Measurements from ENCODE around the gene CTDSPL. TPM values are rescaled to one million over a fixed set of nuclear protein-coding genes. Genes with fewer than 3 reads are reported as not detected.

CTDSPL gene
- total and polyA plus RNA-seq, 2 of the 13 experiments (the other 11 are each of a cell fraction or from before 2014, with no cell fraction given), result 26.1 to 142 TPM

DNA sequence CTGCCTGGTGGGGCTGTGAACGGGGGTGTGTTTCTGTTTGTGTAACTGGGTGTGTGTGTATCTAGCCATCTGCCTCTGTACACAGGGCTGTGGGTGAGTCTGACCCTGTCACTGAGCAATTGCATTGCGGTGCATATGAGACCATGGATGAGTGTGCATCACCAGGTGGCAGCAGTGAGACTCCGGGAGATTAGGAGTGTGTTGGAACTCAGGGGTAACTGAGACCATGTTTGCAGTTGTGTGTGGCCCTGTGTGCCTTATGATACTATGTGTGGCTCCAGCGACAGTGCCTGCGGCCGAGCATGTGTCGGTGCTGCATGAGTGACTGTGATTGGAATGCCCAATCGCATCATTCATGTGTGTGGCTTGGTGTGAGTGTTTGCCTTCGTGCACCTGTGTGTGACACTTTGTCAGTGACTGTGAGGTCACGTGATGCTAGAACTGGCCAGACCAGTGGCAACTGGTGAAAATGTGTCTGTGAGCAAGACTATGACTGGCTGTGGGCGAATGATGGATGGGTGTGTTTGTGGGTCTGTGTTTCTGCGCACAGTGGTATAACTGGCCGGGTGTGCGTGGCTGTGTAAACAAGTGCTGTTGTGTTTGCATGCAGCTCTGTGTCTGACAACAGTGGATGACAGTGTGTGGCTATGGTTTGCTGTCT lies 142.9 kb downstream of the CTDSPL start (continued):
- TF ChIP-seq GTF3A (CRISPR knock-in tag; conservative IDR thresholded peaks at IDR 0.05) (no peak; the same call in 1 of the 2 replicates), ZNF670 (CRISPR knock-in tag; IDR thresholded peaks at IDR 0.05; ENCODE audit: borderline replicate concordance) (no peak), ZNF557 (CRISPR knock-in tag; IDR thresholded peaks at IDR 0.05) (no peak), ZNF772 (CRISPR knock-in tag; IDR thresholded peaks at IDR 0.05) (0 out of 2 replicates have a peak, but pooled peaks have one; percentile 23), TBP (CRISPR knock-in tag; IDR thresholded peaks at IDR 0.05) (no peak), ZNF850 (CRISPR knock-in tag; conservative IDR thresholded peaks at IDR 0.05) (no peak), ZFAT (CRISPR knock-in tag; conservative IDR thresholded peaks at IDR 0.05) (no peak), FOXK2 (IDR thresholded peaks at IDR 0.05) (peak; percentile 77), KLF6 (CRISPR knock-in tag; IDR thresholded peaks at IDR 0.05) (0 out of 2 replicates have a peak, but pooled peaks have one; percentile 29), ZSCAN22 (CRISPR knock-in tag; IDR thresholded peaks at IDR 0.05) (no peak), FOXA1 (IDR thresholded peaks at IDR 0.05) (peak; percentile 73), FOXA1 (CRISPR knock-in tag; IDR thresholded peaks at IDR 0.05) (peak; percentile 94), ZNF317 (CRISPR knock-in tag; IDR thresholded peaks at IDR 0.05) (peak; percentile 17; the same call in 1 of the 2 replicates), ISX (CRISPR knock-in tag; conservative IDR thresholded peaks at IDR 0.05) (no peak), CBFB (CRISPR knock-in tag; IDR thresholded peaks at IDR 0.05) (no peak; the same call in 1 of the 2 replicates), HNRNPL (IDR thresholded peaks at IDR 0.05; ENCODE audit: low read depth, low read length) (0 out of 2 replicates have a peak, but pooled peaks have one; percentile 41), MTF1 (CRISPR knock-in tag; IDR thresholded peaks at IDR 0.05) (no peak), REXO4 (CRISPR knock-in tag; IDR thresholded peaks at IDR 0.05; ENCODE audit: borderline replicate concordance) (no peak), TBX3 (IDR thresholded peaks at IDR 0.05; ENCODE audit: borderline replicate concordance) (0 out of 2 replicates have a peak, but pooled peaks have one; percentile 10), ZSCAN9 (CRISPR knock-in tag; IDR thresholded peaks at IDR 0.05; ENCODE audit: borderline replicate concordance) (no peak), ZNF616 (CRISPR knock-in tag; IDR thresholded peaks at IDR 0.05; ENCODE audit: low read depth) (0 out of 2 replicates have a peak, but pooled peaks have one; percentile 14)
- TF ChIP-seq, protein P1, sequence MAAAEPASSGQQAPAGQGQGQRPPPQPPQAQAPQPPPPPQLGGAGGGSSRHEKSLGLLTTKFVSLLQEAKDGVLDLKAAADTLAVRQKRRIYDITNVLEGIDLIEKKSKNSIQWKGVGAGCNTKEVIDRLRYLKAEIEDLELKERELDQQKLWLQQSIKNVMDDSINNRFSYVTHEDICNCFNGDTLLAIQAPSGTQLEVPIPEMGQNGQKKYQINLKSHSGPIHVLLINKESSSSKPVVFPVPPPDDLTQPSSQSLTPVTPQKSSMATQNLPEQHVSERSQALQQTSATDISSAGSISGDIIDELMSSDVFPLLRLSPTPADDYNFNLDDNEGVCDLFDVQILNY (CRISPR knock-in tag; conservative IDR thresholded peaks at IDR 0.05), result no peak
- TF ChIP-seq, protein P2, sequence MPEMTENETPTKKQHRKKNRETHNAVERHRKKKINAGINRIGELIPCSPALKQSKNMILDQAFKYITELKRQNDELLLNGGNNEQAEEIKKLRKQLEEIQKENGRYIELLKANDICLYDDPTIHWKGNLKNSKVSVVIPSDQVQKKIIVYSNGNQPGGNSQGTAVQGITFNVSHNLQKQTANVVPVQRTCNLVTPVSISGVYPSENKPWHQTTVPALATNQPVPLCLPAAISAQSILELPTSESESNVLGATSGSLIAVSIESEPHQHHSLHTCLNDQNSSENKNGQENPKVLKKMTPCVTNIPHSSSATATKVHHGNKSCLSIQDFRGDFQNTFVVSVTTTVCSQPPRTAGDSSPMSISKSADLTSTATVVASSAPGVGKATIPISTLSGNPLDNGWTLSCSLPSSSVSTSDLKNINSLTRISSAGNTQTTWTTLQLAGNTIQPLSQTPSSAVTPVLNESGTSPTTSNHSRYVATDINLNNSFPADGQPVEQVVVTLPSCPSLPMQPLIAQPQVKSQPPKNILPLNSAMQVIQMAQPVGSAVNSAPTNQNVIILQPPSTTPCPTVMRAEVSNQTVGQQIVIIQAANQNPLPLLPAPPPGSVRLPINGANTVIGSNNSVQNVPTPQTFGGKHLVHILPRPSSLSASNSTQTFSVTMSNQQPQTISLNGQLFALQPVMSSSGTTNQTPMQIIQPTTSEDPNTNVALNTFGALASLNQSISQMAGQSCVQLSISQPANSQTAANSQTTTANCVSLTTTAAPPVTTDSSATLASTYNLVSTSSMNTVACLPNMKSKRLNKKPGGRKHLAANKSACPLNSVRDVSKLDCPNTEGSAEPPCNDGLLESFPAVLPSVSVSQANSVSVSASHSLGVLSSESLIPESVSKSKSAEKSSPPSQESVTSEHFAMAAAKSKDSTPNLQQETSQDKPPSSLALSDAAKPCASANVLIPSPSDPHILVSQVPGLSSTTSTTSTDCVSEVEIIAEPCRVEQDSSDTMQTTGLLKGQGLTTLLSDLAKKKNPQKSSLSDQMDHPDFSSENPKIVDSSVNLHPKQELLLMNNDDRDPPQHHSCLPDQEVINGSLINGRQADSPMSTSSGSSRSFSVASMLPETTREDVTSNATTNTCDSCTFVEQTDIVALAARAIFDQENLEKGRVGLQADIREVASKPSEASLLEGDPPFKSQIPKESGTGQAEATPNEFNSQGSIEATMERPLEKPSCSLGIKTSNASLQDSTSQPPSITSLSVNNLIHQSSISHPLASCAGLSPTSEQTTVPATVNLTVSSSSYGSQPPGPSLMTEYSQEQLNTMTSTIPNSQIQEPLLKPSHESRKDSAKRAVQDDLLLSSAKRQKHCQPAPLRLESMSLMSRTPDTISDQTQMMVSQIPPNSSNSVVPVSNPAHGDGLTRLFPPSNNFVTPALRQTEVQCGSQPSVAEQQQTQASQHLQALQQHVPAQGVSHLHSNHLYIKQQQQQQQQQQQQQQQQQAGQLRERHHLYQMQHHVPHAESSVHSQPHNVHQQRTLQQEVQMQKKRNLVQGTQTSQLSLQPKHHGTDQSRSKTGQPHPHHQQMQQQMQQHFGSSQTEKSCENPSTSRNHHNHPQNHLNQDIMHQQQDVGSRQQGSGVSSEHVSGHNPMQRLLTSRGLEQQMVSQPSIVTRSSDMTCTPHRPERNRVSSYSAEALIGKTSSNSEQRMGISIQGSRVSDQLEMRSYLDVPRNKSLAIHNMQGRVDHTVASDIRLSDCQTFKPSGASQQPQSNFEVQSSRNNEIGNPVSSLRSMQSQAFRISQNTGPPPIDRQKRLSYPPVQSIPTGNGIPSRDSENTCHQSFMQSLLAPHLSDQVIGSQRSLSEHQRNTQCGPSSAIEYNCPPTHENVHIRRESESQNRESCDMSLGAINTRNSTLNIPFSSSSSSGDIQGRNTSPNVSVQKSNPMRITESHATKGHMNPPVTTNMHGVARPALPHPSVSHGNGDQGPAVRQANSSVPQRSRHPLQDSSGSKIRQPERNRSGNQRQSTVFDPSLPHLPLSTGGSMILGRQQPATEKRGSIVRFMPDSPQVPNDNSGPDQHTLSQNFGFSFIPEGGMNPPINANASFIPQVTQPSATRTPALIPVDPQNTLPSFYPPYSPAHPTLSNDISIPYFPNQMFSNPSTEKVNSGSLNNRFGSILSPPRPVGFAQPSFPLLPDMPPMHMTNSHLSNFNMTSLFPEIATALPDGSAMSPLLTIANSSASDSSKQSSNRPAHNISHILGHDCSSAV (CRISPR knock-in tag; IDR thresholded peaks at IDR 0.05; ENCODE audit: borderline replicate concordance), result no peak

Data from HepG2 (cell line).